ENCODE results near the gene ASRGL1.

ASRGL1 gene

GRCh38 chr11:62433904-62434276 is 96.6 kb downstream of the ASRGL1 start:
- Histone ChIP-seq H3K4me3 (no peak overlapping the region), H3K27ac (peak overlapping the region in 12 of 21 experiments; percentile 12 to 78 (median 56))

- H3K4me3 ChIP-seq = no peak overlapping the region
- H3K27ac ChIP-seq = peak overlapping the region in 11 of 21 experiments; percentile 2 to 66 (median 46)
These were observed 98.8 kb downstream of the ASRGL1 start for GRCh38 chr11:62435846-62436660.

- no peak overlapping the region for H3K27ac ChIP-seq
- no peak overlapping the region for H3K4me3 ChIP-seq
These were observed 100.4 kb downstream of the ASRGL1 start for GRCh38 chr11:62437616-62438015.

GRCh38 chr11:62438641-62439040 is 101.4 kb downstream of the ASRGL1 start:
- no peak overlapping the region for H3K4me3 ChIP-seq
- H3K27ac ChIP-seq = no peak overlapping the region

- Histone ChIP-seq H3K27ac (peak overlapping the region in 17 of 21 experiments; percentile 1 to 85 (median 67)), H3K4me3 (no peak overlapping the region)
These were observed 102.7 kb downstream of the ASRGL1 start for GRCh38 chr11:62439785-62440602.
